ENCODE results near the gene POP7. TPM values are rescaled to one million over a fixed set of nuclear protein-coding genes. Genes with fewer than 3 reads are reported as not detected.

The POP7 gene
- total RNA-seq, 4 donors from 2014 or later, result 15.8 to 44.8 (median 21.0) TPM

DNA sequence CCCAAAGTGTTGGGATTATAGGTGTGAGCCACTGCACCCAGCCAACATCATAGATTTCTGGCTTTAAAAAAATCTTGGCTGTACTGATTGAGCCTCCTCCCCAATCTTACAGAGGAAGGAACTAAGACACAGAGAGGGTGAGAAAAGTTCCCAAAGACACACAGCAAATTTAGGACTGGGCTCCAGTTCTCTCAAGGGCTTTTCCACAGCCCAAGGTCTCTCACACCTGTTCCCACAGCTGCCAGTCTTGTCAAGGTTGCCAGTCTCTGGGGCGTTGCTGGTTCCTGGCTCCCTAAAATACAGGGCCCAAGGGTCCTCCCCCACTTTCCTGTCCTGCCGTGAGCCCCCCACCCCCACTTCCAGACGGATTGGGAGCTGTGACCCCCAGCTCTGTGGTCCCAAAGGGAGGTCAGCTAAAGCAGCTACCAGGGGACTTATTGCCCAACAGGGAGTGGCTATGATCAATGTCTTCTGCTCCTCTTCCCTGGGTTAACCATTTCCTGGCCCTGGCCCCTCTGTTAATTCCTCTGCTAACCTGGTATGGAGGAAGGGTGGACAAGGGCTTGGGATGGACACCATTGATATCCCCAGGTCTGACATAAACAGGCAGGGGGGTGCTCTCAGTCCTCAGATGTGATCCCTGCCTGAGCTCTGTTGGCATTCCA lies 24.3 kb downstream of the POP7 start:
- TF ChIP-seq, protein P1, sequence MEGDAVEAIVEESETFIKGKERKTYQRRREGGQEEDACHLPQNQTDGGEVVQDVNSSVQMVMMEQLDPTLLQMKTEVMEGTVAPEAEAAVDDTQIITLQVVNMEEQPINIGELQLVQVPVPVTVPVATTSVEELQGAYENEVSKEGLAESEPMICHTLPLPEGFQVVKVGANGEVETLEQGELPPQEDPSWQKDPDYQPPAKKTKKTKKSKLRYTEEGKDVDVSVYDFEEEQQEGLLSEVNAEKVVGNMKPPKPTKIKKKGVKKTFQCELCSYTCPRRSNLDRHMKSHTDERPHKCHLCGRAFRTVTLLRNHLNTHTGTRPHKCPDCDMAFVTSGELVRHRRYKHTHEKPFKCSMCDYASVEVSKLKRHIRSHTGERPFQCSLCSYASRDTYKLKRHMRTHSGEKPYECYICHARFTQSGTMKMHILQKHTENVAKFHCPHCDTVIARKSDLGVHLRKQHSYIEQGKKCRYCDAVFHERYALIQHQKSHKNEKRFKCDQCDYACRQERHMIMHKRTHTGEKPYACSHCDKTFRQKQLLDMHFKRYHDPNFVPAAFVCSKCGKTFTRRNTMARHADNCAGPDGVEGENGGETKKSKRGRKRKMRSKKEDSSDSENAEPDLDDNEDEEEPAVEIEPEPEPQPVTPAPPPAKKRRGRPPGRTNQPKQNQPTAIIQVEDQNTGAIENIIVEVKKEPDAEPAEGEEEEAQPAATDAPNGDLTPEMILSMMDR (IDR thresholded peaks at IDR 0.05), result no peak
- no peak for TF ChIP-seq POLR2A (IDR thresholded peaks at IDR 0.05)
- no peak for DNase-seq
- H3K4me1 ChIP-seq, result no peaks in the 10 kb centered on the region
- no peak overlapping the region for H3K27ac ChIP-seq
- H3K27me3 ChIP-seq, result no peaks in the 10 kb centered on the region
- intact Hi-C loops (cut with DNase I), result no loop called here
- no peaks in the 10 kb centered on the region for H3K9me3 ChIP-seq
- 70% methylated on average over 2 of the region's 3 CpGs; no CpG with 5 or more reads in 1 of the 2 donors for WGBS, 2 donors
- no peak overlapping the region for H3K4me3 ChIP-seq (replicated peaks in 1 of 3)
- no peaks in the 10 kb centered on the region for H3K36me3 ChIP-seq

DNA sequence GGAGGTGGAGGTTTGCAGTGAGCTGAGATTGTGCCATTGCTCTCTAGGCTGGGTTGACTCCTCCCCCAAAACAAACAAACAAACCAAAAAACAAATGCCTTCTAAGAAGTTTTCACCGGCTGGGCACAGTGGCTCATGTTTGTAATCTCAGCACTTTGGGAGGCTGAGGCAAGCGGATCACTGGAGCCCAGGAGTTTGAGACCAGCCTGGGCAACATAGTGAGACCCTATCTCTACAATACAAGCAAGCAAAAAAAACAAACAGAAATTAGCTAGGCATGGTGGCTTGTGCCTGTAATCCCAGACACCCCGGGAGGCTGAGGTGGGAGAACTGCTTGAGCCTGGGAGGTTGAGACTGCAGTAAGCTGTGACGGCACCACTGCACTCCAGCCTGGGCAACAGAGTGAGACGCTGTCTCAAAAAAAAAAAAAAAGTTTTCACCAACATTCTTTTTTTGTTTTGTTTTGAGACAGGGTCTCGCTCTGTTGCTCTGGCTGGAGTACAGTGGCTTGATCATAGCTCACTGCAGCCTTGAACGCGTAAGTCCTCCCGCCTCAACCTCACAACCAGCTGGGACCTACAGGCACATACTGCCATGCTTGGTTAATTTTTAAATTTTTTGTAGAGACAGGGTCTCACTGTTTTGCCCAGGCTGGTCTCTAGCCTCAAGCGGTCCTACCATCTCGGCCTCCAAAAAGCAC lies 26.2 kb downstream of the POP7 start:
- intact Hi-C loops (cut with DNase I), result no loop called here
- Histone ChIP-seq H3K27me3 (no peaks in the 10 kb centered on the region), H3K4me3 (replicated peaks in 1 of 3) (no peak overlapping the region), H3K27ac (no peak overlapping the region), H3K4me1 (no peaks in the 10 kb centered on the region), H3K36me3 (no peaks in the 10 kb centered on the region), H3K9me3 (no peaks in the 10 kb centered on the region)
- TF ChIP-seq POLR2A (IDR thresholded peaks at IDR 0.05), result no peak
- TF ChIP-seq, protein P1 (IDR thresholded peaks at IDR 0.05), result no peak
- 44 to 53% methylated on average over 9 to 10 of the region's 11 CpGs for WGBS, 2 donors
- DNase-seq, result peak in 1 of 2 donors; percentile 6

DNA sequence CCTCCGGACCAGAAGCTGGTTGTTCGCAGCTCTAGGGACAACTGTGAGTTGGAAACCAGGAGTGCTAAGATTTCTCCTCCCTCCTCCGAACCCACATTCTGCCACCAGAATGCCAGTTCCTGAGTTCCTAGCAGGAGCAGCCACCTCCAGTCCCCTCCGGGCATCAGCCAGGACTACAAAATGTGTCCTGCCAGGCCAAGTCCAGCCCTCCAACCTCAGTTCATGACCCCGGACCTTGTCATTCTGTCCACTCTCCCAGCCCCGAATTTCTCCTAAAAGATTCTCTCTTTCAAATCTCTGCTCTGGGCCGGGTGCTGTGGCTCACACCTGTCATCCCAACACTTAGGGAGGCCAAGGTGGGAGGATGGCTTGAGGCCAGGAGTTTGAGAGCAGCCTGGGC lies 29.8 kb downstream of the POP7 start:
- Histone ChIP-seq H3K36me3 (no peaks in the 10 kb centered on the region), H3K27me3 (no peaks in the 10 kb centered on the region), H3K4me1 (no peaks in the 10 kb centered on the region), H3K9me3 (no peaks in the 10 kb centered on the region), H3K27ac (no peak overlapping the region), H3K4me3 (replicated peaks in 1 of 3) (no peak overlapping the region)
- no peak for DNase-seq
- 79 to 91% methylated on average over 4 to 7 of the region's 7 CpGs for WGBS, 2 donors
- no peak for TF ChIP-seq POLR2A (IDR thresholded peaks at IDR 0.05)
- intact Hi-C loops (cut with DNase I), result no loop called here

DNA sequence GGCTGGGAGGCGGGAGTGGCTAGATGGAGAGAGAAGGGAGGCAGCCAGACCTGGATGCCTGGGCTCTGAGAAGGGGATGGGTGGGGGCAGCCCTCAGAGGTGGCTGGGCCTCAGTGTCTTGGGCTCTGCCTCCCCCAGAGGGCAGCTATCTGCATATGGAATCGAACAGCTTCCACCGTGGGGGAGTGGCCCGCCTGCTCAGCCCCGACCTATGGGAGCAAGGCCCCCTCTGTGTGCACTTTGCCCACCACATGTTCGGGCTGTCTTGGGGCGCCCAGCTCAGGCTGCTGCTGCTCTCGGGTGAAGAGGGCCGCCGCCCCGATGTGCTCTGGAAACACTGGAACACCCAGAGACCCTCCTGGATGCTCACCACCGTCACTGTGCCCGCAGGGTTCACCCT lies 30.8 kb downstream of the POP7 start:
- Histone ChIP-seq H3K4me1 (no peaks in the 10 kb centered on the region), H3K9me3 (no peaks in the 10 kb centered on the region), H3K27ac (no peak overlapping the region), H3K4me3 (replicated peaks in 1 of 3) (no peak overlapping the region), H3K36me3 (no peaks in the 10 kb centered on the region), H3K27me3 (no peaks in the 10 kb centered on the region)
- WGBS, 2 donors, result 73 to 100% methylated on average over 1 to 5 of the region's 13 CpGs
- intact Hi-C loops (cut with DNase I), result no loop called here
- DNase-seq, result no peak
- no peak for TF ChIP-seq POLR2A (IDR thresholded peaks at IDR 0.05)
- TF ChIP-seq, protein P1 (IDR thresholded peaks at IDR 0.05), result no peak

DNA sequence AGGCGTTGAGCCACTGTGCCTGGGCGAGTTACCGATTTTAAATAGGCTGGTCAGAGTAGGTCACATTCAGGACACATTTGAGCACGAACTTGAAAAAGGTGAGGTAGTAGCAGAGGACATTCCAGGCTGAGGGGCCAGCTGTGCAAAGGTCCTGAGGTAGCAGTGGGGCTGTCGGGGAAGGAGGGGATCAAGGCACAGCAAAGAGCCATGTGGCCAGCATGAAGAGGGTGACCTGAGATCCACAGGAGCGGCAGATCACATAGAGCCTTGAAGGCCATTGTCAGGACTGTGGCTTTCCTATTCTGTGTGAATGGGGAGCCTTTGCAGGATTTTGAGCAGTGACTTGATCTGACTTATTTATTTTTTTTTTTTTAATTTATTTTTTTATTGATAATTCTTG lies 34.0 kb downstream of the POP7 start:
- WGBS, 2 donors, result 90 to 91% methylated on average over 6 of the region's 6 CpGs
- no peaks in the 10 kb centered on the region for H3K4me1 ChIP-seq
- TF ChIP-seq, protein P1 (IDR thresholded peaks at IDR 0.05), result no peak
- no peak for TF ChIP-seq POLR2A (IDR thresholded peaks at IDR 0.05)
- H3K27ac ChIP-seq, result no peak overlapping the region
- H3K4me3 ChIP-seq (replicated peaks in 1 of 3), result no peak overlapping the region
- H3K36me3 ChIP-seq, result no peaks in the 10 kb centered on the region
- DNase-seq, result no peak
- intact Hi-C loops (cut with DNase I), result no loop called here
- H3K9me3 ChIP-seq, result no peaks in the 10 kb centered on the region
- H3K27me3 ChIP-seq, result no peaks in the 10 kb centered on the region

Measured in thyroid gland (tissue), 4 donors.